Measurements from ENCODE around the gene DDX39A.
"Not testable (repeated sequence)": the region's sequence is repeated elsewhere in the genome, so short reads cannot be mapped to it uniquely, and the experiment has no call there.

The DDX39A gene

DNA sequence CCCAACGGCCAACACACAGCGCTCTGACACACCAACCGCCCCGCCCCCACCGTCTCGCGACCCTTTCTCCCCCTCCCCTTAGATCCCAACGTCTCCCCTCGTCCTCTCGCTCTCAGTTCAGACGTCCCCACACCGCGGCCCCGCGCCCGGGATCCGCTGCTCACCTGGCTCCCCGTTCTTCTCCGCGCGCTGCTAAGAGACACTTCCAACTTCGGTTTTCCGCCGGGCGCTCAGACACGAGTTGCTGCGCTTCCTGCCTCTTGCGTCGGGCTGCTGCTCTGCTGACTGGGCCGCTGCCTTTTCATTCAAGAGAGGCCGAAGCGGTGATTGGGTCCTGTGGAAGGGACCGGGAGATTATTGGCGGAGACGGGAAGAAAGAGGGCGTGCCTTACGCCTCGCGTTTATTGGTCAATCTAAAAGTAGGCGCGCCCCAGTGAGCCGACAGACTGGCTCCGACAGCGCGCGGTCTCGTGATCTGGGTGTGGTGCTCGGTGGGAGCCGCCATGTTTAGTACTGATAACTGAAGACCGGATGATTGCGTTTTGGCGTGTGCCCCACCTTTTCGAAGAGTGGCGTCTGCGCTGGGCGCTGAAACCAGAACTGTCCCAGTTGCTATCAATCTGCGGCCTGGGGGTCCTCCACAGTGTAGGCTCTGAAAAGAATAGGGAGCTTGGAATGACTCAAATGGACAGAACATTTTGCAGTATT lies at the start of gene DDX39A:
DDX39A (minus strand) TSS at position 236 of the 708 bp plus-strand sequence. CDS start 6,121 bp downstream, outside the sequence.
- DNase-seq (ENCODE audit: low read depth in 2 of 2), result peak; percentile 92 to 95

DNA sequence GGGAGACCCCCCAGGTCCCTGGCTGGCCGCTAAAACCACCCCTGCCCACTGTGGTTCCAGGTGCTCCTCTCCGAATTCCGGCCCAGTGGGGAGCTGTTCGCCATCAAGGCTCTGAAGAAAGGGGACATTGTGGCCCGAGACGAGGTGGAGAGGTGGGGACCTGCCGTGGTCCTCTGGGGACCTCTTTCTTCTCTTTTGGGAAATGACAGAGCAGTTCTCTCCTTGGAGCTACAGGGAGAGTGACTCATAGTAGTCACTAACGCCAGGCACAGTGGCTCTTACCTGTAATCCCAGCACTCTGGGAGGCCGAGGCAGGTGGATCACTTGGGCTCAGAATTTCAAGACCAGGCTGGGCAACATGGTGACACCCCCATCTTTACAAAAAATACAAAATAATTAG lies 48.7 kb upstream of the DDX39A start:
- DNase-seq (ENCODE audit: low read depth in 2 of 2), result no peak

DNA sequence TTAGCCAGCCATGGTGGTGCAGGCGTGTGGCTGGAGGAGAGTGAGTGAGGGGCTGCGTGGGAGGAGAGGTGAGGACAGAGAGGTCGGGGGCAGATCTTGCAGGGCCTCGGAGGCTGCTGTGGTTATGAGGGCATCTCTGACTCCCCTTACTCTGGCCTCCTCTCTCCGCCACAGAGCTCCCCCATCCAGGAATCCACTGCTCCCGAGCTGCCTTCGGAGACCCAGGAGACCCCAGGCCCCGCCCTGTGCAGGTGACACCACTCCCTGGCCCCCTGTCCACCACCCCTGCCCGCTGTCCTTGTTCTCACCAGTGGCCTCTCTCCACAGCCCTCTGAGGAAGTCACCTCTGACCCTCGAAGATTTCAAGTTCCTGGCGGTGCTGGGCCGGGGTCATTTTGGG lies 48.2 kb upstream of the DDX39A start:
- no peak for DNase-seq (ENCODE audit: low read depth in 2 of 2)

DNA sequence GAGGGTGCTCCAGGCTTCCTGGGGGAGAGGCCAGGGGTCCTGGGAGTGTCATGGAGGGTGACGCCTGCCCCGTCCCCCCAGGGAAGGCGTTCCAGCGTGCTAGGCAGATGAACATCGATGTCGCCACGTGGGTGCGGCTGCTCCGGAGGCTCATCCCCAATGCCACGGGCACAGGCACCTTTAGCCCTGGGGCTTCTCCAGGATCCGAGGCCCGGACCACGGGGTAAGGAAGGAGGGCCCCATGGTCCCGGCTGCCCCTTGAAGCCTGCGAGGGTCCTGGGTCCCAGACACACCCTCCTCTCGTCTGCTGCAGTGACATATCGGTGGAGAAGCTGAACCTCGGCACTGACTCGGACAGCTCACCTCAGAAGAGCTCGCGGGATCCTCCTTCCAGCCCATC lies 44.6 kb upstream of the DDX39A start:
- DNase-seq (ENCODE audit: low read depth in 2 of 2), result no peak

DNA sequence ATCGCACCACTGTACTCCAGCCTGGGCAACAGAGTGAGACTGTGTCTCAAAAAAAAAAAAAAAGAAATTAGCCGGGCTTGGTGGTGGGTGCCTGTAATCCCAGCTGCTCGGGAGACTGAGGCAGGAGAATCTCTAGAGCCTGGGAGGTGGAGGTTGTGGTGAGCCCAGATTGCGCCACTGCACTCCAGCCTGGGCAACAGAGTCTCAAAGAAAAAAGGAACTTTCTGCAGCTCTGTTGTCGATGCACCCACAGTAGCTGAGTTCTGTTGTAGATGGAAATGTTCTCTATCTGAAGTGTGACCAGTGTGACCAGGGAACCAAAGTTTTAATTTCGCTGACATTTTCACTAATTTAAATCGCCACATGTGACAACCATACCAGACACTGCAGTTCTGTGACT lies 43.3 kb upstream of the DDX39A start:
- not testable (repeated sequence) for DNase-seq (ENCODE audit: low read depth in 2 of 2)

DNA sequence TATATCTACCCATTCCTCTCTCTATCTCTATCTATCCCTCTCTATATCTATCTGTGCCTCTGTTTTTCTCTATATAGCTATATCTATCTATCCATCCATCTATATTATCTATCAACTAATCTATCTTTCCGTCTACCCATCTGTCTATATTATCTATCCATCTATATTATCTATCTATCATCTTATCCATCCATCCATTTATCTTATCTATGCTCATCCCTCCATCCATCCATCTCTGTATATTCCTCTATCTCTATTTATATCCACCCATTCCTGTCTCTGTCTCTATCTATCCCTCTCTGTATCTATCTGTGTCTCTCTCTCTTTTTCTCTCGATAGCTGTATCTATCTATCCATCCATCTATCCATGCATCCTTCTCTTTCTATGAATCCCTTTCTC lies 41.8 kb upstream of the DDX39A start:
- no peak for DNase-seq (ENCODE audit: low read depth in 2 of 2)

DNA sequence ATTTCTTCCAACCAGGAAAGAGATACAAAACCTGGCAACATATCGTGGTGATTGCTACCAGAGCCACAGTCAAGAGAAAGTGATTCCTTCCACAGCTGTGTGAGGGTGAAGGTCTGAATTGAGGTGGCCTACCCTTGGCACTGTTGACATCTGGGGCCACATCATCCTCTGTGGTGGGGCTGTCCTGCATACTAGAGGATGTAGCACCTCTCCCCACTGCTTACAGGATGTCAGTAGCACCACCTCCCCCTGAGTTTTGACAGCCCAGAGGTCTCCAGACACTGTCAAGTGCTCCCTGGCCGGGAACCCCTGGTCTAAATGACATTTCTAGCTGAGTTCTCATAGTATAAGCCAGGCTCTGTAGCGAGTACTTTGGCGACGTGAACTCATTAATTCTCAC lies 40.6 kb upstream of the DDX39A start:
- DNase-seq (ENCODE audit: low read depth in 2 of 2), result no peak

DNA sequence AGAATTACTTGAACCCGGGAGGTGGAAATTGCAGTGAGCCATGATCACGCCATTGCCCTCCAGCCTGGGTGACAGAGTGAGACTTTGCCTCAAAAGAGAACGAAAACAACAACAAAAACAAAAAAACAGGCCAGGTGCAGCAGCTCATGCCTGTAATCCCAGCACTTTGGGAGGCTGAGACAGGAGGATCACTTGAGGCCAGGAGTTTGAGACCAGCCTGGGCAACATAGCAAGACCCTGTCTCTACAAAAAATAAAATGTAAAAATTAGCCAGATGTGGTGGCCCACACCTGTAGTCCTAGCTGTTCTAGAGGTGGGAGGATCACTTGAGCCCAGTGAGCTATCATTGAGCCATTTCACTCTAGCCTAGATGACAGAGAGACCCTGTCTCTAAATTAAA lies 33.2 kb upstream of the DDX39A start:
- not testable (repeated sequence) for DNase-seq (ENCODE audit: low read depth in 2 of 2)

DNA sequence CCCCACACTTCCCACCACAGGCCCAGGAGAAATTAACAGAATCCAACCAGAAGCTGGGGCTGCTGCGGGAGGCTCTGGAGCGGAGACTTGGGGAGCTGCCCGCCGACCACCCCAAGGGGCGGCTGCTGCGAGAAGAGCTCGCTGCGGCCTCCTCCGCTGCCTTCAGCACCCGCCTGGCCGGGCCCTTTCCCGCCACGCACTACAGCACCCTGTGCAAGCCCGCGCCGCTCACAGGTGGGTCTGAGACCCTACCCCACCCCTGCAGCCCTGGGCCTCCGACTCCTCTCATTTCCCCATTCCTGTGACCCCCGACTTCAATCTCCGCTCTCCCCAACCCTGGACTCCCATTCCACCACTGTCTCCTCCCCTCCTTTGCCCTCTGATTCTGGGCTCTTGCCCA lies 31.7 kb upstream of the DDX39A start:
- DNase-seq (ENCODE audit: low read depth in 2 of 2), result no peak

DNA sequence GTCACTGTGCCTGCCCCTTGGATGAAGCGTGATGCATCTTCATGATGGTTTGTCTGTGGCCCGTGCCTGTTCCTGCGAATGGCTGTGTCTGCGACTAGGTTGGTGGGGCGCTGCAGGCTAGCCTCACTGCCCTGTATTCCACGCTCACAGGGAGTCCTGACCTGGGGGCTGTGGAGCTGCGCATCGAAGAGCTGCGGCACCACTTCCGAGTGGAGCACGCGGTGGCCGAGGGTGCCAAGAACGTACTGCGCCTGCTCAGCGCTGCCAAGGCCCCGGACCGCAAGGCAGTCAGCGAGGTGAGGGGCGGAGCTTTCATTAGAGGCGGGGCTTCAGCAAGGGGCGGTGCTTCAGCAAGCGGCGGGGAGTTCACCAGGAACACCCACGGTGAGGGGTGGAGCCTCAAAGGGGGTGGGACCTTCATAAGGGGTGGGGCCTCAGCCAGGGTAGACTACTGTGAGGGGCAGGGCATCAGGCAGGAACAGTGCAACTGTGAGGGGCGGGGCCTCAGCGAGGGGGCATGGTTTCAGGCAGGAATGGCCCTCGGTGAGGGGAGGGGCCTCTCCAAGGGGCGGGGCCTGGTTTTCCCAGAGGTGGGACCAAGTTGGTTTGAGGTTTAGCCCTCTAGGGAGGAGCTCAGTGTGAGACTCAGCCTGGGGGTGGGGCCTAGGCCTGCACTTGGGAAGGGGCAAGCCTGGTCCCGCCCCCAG lies 31.2 kb upstream of the DDX39A start:
- DNase-seq (ENCODE audit: low read depth in 2 of 2), result peak; percentile 51 to 74

DNA sequence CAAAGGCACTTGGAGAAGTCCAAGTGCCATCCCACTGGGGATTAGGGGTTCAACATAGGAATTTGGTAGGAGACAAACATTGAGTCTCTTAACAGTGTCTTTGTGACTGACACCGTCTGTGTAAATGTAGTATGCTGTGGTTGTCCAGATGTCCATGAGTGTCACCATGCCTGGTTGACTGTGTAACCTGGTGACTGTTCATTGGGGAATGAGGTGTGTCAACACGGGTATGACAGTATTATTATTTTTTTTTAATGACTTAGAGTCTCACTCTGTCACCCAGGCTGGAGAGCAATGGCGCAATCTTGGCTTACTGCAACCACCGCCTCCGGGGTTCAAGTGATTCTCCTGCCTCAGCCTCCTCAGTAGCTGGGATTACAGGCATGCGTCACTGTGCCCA lies 30.2 kb upstream of the DDX39A start:
- no peak for DNase-seq (ENCODE audit: low read depth in 2 of 2)

DNA sequence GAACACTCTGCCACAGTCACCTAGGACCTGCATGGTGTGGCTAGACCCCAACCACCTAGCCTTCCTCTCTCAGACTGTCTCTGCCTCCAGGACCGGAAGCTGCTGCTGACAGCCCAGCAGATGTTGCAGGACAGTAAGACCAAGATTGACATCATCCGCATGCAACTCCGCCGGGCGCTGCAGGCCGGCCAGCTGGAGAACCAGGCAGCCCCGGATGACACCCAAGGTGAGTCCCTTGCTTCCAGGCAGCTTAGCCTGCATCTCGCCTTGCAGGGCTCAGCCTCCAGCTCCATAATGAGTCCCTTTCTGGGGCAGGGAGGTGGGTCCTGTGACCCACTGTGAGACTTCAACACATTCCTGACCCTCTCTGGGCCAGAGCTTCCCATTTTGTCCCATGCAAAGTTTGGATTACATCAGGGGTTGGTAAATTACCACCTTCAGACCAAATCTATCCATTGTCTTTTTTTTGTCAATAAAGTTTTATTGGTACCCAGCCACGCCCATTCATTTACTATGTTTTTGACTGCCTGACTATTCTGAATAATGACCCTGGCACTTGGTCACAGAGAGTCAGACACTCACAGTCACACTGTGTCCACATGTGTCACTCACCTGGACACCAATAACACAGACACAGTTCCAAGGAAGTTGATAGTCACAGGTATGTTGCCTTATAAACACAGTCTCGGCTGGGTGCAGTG lies 27.3 kb upstream of the DDX39A start:
- no peak for DNase-seq (ENCODE audit: low read depth in 2 of 2)

DNA sequence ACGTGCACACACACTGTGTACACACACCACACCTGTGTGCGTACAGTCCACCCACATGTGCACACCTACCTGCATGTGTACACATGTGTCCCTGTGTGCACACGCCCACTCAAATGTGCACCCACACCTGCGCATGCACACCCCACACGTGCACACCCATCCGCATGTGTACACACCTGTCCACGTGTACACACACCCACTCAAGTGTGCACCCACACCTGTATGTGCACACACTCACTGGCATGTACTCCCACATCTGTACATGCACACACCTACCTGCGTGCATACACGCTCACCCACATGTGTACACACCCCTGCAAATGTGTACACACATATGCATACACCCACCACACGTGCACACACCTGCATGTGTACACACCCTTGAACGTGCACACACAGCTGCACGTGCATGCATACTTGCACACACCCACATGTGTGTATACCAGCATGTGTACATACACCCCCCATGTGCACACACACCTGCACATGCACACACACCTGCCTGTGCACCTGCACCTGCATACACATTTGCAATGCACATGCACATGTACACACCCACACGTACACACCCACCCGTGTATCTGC lies 24.6 kb upstream of the DDX39A start:
- DNase-seq (ENCODE audit: low read depth in 2 of 2), result no peak

DNA sequence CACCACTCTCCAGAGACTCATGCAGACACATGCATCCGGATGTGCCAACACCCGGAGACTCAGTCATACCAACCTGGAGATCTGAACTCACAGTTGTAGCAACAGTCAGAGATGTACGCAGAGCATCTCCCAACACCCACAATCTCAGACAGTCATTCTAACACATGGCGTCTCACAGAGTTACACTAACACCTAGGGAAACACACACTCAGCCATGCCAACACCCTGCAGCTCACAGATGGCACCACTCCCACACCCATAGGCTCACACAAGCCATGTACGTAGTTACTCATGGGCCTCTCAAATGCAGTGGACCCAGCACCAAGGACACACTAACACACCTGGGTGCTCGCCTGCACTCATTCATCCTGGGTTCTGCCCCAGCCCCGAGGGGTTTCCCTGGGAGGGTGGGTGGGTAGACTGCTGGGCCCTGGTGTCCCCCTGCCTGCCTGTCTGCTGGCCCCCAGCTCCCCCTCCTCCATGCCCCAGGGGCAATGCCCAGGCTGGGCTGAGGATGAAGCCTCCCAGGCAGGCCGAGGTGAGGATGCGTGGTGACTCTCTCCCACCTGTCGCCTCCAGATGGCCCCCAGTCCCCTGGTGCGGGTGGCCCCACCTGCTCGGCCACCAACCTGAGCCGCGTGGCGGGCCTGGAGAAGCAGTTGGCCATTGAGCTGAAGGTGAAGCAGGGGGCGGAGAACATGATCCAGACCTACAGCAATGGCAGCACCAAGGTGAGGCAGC lies 23.9 kb upstream of the DDX39A start:
- DNase-seq (ENCODE audit: low read depth in 2 of 2), result no peak

DNA sequence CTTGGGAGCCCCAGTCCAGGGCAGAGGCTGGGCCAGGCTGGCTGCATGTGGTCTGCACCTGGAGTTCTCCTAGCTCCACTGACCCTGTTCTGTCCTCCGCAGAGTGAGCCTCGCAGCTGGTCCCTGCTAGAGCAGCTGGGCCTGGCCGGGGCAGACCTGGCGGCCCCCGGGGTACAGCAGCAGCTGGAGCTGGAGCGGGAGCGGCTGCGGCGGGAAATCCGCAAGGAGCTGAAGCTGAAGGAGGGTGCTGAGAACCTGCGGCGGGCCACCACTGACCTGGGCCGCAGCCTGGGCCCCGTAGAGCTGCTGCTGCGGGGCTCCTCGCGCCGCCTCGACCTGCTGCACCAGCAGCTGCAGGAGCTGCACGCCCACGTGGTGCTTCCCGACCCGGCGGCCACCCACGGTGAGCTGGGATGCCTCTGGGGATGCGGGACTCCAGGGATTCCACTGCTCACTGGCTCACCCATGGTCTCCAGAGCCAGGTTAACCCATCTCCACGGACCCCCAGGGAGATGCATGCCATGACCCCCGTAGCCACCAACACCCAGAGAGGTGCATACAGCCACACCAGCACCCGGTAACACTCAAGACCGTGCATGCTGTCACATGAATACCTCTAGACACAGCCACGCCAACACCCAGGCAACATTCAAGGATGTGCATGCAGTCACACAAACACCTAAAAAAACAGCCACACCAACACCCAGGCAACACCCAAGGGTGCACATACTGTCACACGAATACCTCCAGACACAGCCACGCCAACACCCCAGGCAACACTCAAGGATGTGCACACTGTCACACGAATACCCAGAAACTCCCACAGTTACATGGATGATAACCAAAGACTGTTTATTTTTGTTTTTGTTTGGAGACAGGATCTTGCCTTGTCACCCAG lies 22.1 kb upstream of the DDX39A start:
- no peak for DNase-seq (ENCODE audit: low read depth in 2 of 2)

DNA sequence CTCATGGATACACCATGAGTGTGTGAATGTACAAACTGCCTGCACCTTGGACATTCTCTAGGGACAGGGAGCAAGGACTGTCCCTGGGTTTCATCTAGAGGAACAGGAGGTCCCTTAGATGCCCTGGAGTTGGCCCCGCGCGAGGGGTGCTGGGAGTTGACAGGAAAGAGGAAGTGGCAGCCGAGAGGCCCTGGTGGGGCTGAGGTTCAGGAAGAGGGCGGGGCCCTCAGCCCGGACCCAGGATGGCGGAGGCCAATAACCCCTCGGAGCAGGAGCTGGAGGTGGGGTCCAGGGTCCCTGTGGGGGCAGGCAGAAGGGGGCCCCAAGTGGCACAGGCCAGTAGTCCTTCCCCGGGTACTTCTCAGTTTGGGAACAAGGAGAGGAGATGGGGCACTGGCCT lies 20.9 kb upstream of the DDX39A start:
- peak; percentile 59 to 74 for DNase-seq (ENCODE audit: low read depth in 2 of 2)

DNA sequence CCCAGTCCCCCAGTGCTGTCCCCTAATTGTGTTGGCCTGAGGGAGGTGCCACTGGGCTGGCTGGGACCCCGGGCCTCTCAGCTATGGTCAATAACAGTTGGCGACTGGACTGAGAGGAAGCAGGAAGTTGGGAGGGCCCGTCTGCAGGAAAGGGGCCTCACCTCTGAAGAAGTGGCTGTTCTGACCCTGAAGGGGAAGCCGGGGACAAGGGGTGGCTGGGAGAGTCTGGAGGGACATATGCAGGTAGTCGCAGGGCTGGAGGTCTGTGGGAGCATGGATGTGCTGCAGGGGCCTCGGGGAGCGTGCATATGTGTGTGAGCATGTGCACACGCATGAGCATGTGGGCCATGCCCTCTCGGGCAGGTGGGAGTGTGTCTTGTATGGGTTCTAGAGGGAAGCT lies 19.9 kb upstream of the DDX39A start:
- DNase-seq (ENCODE audit: low read depth in 2 of 2), result no peak

DNA sequence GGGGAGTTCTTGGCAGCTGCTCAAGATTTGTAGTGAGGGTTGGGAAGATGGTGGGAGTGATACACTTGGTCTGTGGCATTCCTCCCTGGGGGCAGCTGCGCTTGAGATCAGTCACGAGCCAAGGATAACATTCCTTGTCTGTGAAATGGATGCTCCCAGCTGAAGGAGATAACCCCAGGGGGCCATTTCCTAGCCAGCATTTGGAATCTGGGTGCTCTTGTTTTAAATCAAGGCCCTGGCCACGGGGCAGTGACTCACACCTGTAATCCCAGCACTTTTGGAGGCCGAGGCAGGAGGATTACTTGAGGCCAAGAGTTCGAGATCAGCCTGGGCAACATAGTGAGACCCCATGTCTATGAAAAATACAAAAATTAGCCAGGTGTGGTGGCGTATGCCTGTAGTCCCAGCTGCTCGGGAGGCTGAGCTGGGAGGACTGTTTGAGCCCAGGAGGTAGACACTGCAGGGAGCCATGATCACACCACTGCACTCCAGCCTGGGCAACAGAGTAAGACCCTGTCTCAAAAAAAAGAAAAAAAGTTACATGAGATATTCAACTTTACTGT lies 18.5 kb upstream of the DDX39A start:
- no peak for DNase-seq (ENCODE audit: low read depth in 2 of 2)

DNA sequence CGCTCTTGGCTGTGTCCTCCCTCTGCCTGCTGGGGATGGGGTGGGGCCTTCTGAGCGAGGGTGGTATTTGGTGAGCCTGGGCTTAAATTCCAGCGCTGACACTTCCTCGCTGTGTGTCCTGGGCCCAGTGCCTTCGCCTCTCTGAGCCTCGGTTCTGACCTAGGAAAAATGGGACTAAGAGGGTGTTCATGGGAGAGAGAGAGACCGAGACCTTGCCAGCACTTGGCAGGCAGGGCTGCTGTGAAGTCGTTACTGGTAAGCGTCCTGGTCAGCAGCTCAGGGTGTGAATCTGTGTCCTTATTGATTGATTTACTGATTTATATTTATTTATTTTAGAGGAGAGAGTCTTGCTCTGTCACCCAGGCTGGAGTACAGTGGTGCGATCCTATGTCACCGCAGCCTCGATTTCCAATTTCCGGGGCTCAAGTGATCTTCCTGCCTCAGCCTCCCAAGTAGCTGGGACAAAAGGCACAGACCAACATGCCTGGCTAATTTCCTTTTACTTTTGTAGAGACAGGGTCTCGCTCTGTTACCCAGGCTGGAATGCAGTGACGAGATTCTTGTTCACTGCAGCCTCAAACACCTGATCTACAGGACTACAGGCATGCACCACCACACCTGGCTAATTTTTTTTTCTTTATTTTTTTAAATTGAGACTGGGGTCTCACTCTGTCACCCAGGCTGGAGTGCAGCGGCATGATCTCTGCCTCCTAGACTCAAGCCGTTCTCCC lies 16.3 kb upstream of the DDX39A start:
- no peak for DNase-seq (ENCODE audit: low read depth in 2 of 2)
